GM18511 (cell line): ENCODE data around the gene ACACA.

ENCODE experiments used
- ATAC-seq: cut with Tn5 transposase; IDR thresholded peaks from one replicate; pipeline ENCODE4 v1.9.1; 2021; ENCODE audit warnings: mild to moderate bottlenecking, moderate library complexity; ENCODE audit not compliant: unreplicated experiment

The ACACA gene

GRCh38 chr17:37399265-37399803, 7.3 kb downstream of the ACACA start:
- ATAC-seq: no peak

GRCh38 chr17:37393352-37393751, 13.3 kb downstream of the ACACA start:
- ATAC-seq: no peak

GRCh38 chr17:37392024-37392590, 14.5 kb downstream of the ACACA start:
- ATAC-seq: peak; percentile 49

- no peak for ATAC-seq
Observed at GRCh38 chr17:37391146-37391545, 15.5 kb downstream of the ACACA start.

GRCh38 chr17:37389160-37389559, 17.5 kb downstream of the ACACA start:
- ATAC-seq: no peak

- no peak for ATAC-seq
Observed at GRCh38 chr17:37388266-37388665, 18.4 kb downstream of the ACACA start.

- ATAC-seq: no peak
Observed at GRCh38 chr17:37386462-37386861, 20.2 kb downstream of the ACACA start.

- ATAC-seq: no peak
Observed at GRCh38 chr17:37385474-37385990, 21.1 kb downstream of the ACACA start.

- ATAC-seq: no peak
Observed at GRCh38 chr17:37384560-37385149, 22.0 kb downstream of the ACACA start.

- ATAC-seq: no peak
Observed at GRCh38 chr17:37382056-37382455, 24.6 kb downstream of the ACACA start.

GRCh38 chr17:37375706-37376105, 30.9 kb downstream of the ACACA start, which contains the start of gene C17orf78:
Gene C17orf78, plus strand, starts transcription at chr17:37375985. Its CDS starts 108 bp downstream, at chr17:37376093.
- no peak for ATAC-seq

GRCh38 chr17:37373530-37374159, 33.0 kb downstream of the ACACA start:
- no peak for ATAC-seq

GRCh38 chr17:37368577-37368976, 38.1 kb downstream of the ACACA start:
- no peak for ATAC-seq

GRCh38 chr17:37365589-37365988, 41.0 kb downstream of the ACACA start:
- no peak for ATAC-seq

- ATAC-seq: no peak
Observed at GRCh38 chr17:37361543-37361942, 45.1 kb downstream of the ACACA start.

GRCh38 chr17:37360632-37361031, 46.0 kb downstream of the ACACA start:
- ATAC-seq: no peak

GRCh38 chr17:37359682-37360188, 46.9 kb downstream of the ACACA start:
- no peak for ATAC-seq

GRCh38 chr17:37358830-37359681, 47.6 kb downstream of the ACACA start:
- peak; percentile 93 for ATAC-seq

- ATAC-seq: peak; percentile 29
Observed at GRCh38 chr17:37358098-37358829, 48.4 kb downstream of the ACACA start.
